GM20431 (cell line): ENCODE data around the gene RASA1.
"Not testable (repeated sequence)": the region's sequence is repeated elsewhere in the genome, so short reads cannot be mapped to it uniquely, and the experiment has no call there.

Experiments used
- in situ Hi-C: fragments of 300-500 bp; cut with MseI, MboI; formaldehyde crosslinking; loops from one replicate; pipeline ENCODE4 v1.15.0; 2020; ENCODE audit warnings: low sequenced_read_pairs; ENCODE audit not compliant: unreplicated experiment

The RASA1 gene

GRCh38 chr5:87277279-87277835, 9.7 kb downstream of the RASA1 start:
- in situ Hi-C loops: no loop called here

GRCh38 chr5:87278590-87279100, 11.0 kb downstream of the RASA1 start:
- in situ Hi-C loops: no loop called here

- in situ Hi-C loops: no loop called here
These were observed 14.6 kb downstream of the RASA1 start for GRCh38 chr5:87282269-87282668.

GRCh38 chr5:87287266-87287665, 19.6 kb downstream of the RASA1 start:
- in situ Hi-C loops: not testable (repeated sequence)

GRCh38 chr5:87298692-87299362, 31.1 kb downstream of the RASA1 start:
- in situ Hi-C loops: no loop called here

- in situ Hi-C loops: no loop called here
These were observed 32.5 kb downstream of the RASA1 start for GRCh38 chr5:87300176-87300575.

GRCh38 chr5:87300744-87301143, 33.1 kb downstream of the RASA1 start:
- in situ Hi-C loops: no loop called here

- in situ Hi-C loops: no loop called here
These were observed 34.4 kb downstream of the RASA1 start for GRCh38 chr5:87302061-87302460.

- in situ Hi-C loops: no loop called here
These were observed 35.6 kb downstream of the RASA1 start for GRCh38 chr5:87303324-87303723.

GRCh38 chr5:87306090-87306489, 38.4 kb downstream of the RASA1 start:
- in situ Hi-C loops: not testable (repeated sequence)

- in situ Hi-C loops: no loop called here
These were observed 40.2 kb downstream of the RASA1 start for GRCh38 chr5:87307796-87308423.

GRCh38 chr5:87311405-87312279, 44.0 kb downstream of the RASA1 start:
- in situ Hi-C loops: no loop called here

GRCh38 chr5:87313216-87313615, 45.5 kb downstream of the RASA1 start:
- in situ Hi-C loops: no loop called here

GRCh38 chr5:87319469-87319868, 51.8 kb downstream of the RASA1 start:
- in situ Hi-C loops: no loop called here

GRCh38 chr5:87321605-87322004, 53.9 kb downstream of the RASA1 start:
- in situ Hi-C loops: no loop called here

- in situ Hi-C loops: no loop called here
These were observed 54.7 kb downstream of the RASA1 start for GRCh38 chr5:87322381-87322780.

- in situ Hi-C loops: no loop called here
These were observed 60.3 kb downstream of the RASA1 start for GRCh38 chr5:87327998-87328397.

GRCh38 chr5:87329114-87329513, 61.4 kb downstream of the RASA1 start:
- in situ Hi-C loops: no loop called here

- in situ Hi-C loops: no loop called here
These were observed 72.3 kb downstream of the RASA1 start for GRCh38 chr5:87339986-87340385.

- in situ Hi-C loops: no loop called here
These were observed 73.0 kb downstream of the RASA1 start for GRCh38 chr5:87340716-87341115.
